Measurements from ENCODE around the gene DNAJC5G. TPM values are rescaled to one million over a fixed set of nuclear protein-coding genes. Genes with fewer than 3 reads are reported as not detected.

The DNAJC5G gene
- total and polyA plus RNA-seq, 2 donors (not counting 3 experiments of a cell fraction or from before 2014, with no cell fraction given) = 0.77 to 1.4 TPM

DNA sequence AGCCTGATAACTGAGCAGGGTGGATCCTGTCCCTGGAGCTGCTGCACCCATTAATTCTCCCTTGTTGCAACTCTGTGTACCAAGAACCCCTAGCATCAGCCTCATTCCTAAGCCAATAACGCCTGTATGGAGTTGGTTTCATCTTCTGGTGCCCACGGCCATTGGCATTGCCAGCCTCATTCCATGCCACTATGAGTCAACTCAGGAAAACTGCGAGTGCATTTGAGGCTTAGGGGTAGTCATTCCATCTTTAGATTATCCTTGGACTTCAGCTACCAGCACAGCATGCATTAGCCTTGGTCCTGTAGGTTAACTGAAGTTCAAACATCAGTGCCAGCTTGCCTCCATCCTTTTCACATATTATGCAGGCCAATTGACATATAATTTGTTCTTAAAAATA, 5.6 kb downstream of the DNAJC5G start:
- ChIA-PET CTCF (interaction anchor here (1.4 to 9.1 kb wide), 12 partner anchors 10 to 182 kb away, joined by 4 to 143 read pairs (median 26); partner anchors contain the start of genes MPV17, PREB and SLC30A3), POLR2A (interaction anchor here (1.6 kb wide), 1 partner anchor 12 kb away, joined by 12 read pairs; no protein-coding TSS in a partner anchor)
- Histone ChIP-seq H3K27me3 (ENCODE audit: control insufficient read depth in 2 of 2, insufficient read depth in 2 of 2, low read length in 2 of 2) (no peaks in the 10 kb centered on the region), H3K4me3 (replicated peaks in 1 of 3; ENCODE audit: insufficient read depth in 1 of 3, low read depth in 1 of 3, low read length in 3 of 3) (no peak overlapping the region), H4K20me1 (replicated peaks; ENCODE audit: control insufficient read depth, extremely low read depth, insufficient read depth, low read length) (no peaks in the 10 kb centered on the region), H3K79me2 (ENCODE audit: control insufficient read depth, insufficient read depth, low read length) (no peaks in the 10 kb centered on the region), H3K9ac (replicated peaks; ENCODE audit: extremely low read depth, insufficient read depth, low read length) (no peak overlapping the region), H2AFZ (ENCODE audit: low read depth, low read length) (no peak overlapping the region), H3K4me1 (ENCODE audit: control insufficient read depth, extremely low read depth, insufficient read depth, low read length) (peaks cover 6% of the 10 kb centered on the region), H3K27ac (ENCODE audit: insufficient read depth, low read depth, low read length) (no peak overlapping the region), H3K9me1 (replicated peaks; ENCODE audit: control insufficient read depth, extremely low read depth, insufficient read depth, low read length) (no peaks in the 10 kb centered on the region), H3K9me3 (replicated peaks; ENCODE audit: control insufficient read depth, insufficient read depth, low read length) (no peaks in the 10 kb centered on the region), H3K4me2 (ENCODE audit: insufficient read depth, low read length) (no peak overlapping the region), H3K36me3 (ENCODE audit: control insufficient read depth in 2 of 2, extremely low read depth in 1 of 2, insufficient read depth in 2 of 2, low read length in 2 of 2) (no peaks in the 10 kb centered on the region)
- dilution Hi-C loops (cut with MboI; ENCODE audit: extremely low pct_ligation_motif_present, low sequenced_read_pairs) = no loop called here
- DNase-seq (ENCODE audit: low read depth, low spot score) (no peak), FAIRE-seq (peak; percentile 31)
- TF ChIP-seq, protein P1, sequence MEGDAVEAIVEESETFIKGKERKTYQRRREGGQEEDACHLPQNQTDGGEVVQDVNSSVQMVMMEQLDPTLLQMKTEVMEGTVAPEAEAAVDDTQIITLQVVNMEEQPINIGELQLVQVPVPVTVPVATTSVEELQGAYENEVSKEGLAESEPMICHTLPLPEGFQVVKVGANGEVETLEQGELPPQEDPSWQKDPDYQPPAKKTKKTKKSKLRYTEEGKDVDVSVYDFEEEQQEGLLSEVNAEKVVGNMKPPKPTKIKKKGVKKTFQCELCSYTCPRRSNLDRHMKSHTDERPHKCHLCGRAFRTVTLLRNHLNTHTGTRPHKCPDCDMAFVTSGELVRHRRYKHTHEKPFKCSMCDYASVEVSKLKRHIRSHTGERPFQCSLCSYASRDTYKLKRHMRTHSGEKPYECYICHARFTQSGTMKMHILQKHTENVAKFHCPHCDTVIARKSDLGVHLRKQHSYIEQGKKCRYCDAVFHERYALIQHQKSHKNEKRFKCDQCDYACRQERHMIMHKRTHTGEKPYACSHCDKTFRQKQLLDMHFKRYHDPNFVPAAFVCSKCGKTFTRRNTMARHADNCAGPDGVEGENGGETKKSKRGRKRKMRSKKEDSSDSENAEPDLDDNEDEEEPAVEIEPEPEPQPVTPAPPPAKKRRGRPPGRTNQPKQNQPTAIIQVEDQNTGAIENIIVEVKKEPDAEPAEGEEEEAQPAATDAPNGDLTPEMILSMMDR (IDR thresholded peaks at IDR 0.05; ENCODE audit: extremely low read depth in 1 of 2, insufficient read depth in 1 of 2, low read depth in 1 of 2, low read length in 2 of 2) = no peak
- TF ChIP-seq EZH2 (IDR thresholded peaks at IDR 0.05; ENCODE audit: borderline replicate concordance, low read depth, low read length, severe bottlenecking) (no peak), MYC (IDR thresholded peaks at IDR 0.05; ENCODE audit: low read depth, low read length) (no peak), POLR2AphosphoS5 (IDR thresholded peaks at IDR 0.05; ENCODE audit: insufficient read depth, low read depth, low read length) (no peak), FOS (IDR thresholded peaks at IDR 0.05; ENCODE audit: borderline replicate concordance, insufficient read depth, low read length) (no peak), JUN (IDR thresholded peaks at IDR 0.05; ENCODE audit: borderline replicate concordance, insufficient read depth, insufficient read length, low read depth) (no peak), POLR2A (IDR thresholded peaks at IDR 0.05; ENCODE audit: low read depth, low read length) (no peak)
- TF ChIP-seq, protein P2, sequence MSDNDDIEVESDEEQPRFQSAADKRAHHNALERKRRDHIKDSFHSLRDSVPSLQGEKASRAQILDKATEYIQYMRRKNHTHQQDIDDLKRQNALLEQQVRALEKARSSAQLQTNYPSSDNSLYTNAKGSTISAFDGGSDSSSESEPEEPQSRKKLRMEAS (IDR thresholded peaks at IDR 0.05; ENCODE audit: insufficient read depth, insufficient read length) = no peak
- no TSS peak for BruUV-seq (replicated peaks)
- intact Hi-C loops (cut with micrococcal nuclease) = loop anchor here (1.0 to 10.0 kb wide), 6 partner anchors 7 to 316 kb away; no protein-coding TSS in a partner anchor

Data from endothelial cell of umbilical vein (primary cell).